GM19438 (cell line): Measurements from ENCODE around the gene DOHH.
"Not testable (repeated sequence)": the region's sequence is repeated elsewhere in the genome, so short reads cannot be mapped to it uniquely, and the experiment has no call there.

Experiments used
- ATAC-seq: cut with Tn5 transposase; IDR thresholded peaks from one replicate; pipeline ENCODE4 v1.9.1; 2021; ENCODE audit warnings: low read depth; ENCODE audit not compliant: unreplicated experiment

DOHH gene

GRCh38 chr19:3535235-3535535 is 34.7 kb upstream of the DOHH start:
- no peak for ATAC-seq

- no peak for ATAC-seq
These were observed 34.1 kb upstream of the DOHH start for GRCh38 chr19:3534375-3535234.

GRCh38 chr19:3533563-3534216 is 33.2 kb upstream of the DOHH start:
- no peak for ATAC-seq

- ATAC-seq, result no peak
These were observed 32.6 kb upstream of the DOHH start for GRCh38 chr19:3533033-3533432.

- ATAC-seq, result no peak
These were observed 31.8 kb upstream of the DOHH start for GRCh38 chr19:3532154-3532786.

GRCh38 chr19:3531716-3532115 is 31.2 kb upstream of the DOHH start:
- ATAC-seq, result no peak

GRCh38 chr19:3530389-3530788 is 29.9 kb upstream of the DOHH start:
- no peak for ATAC-seq

GRCh38 chr19:3529299-3529698 is 28.8 kb upstream of the DOHH start:
- not testable (repeated sequence) for ATAC-seq

- ATAC-seq, result no peak
These were observed 28.2 kb upstream of the DOHH start for GRCh38 chr19:3528539-3529211.

GRCh38 chr19:3528080-3528479 is 27.6 kb upstream of the DOHH start:
- no peak for ATAC-seq

GRCh38 chr19:3527238-3527910 is 26.9 kb upstream of the DOHH start:
- ATAC-seq, result no peak

- no peak for ATAC-seq
These were observed 26.2 kb upstream of the DOHH start for GRCh38 chr19:3526507-3527237.

- ATAC-seq, result no peak
These were observed 24.5 kb upstream of the DOHH start for GRCh38 chr19:3524904-3525451.

GRCh38 chr19:3524078-3524842 is 23.8 kb upstream of the DOHH start:
- no peak for ATAC-seq

- ATAC-seq, result no peak
These were observed 23.0 kb upstream of the DOHH start for GRCh38 chr19:3523361-3524077.

GRCh38 chr19:3522421-3523360 is 22.2 kb upstream of the DOHH start:
- no peak for ATAC-seq

- no peak for ATAC-seq
These were observed 20.6 kb upstream of the DOHH start for GRCh38 chr19:3521104-3521445.
